ENCODE data around the gene TBX1. TPM values are rescaled to one million over a fixed set of nuclear protein-coding genes. Genes with fewer than 3 reads are reported as not detected.

The TBX1 gene
- total RNA-seq, 2 donors from 2014 or later: 0.24 TPM; not detected in 1

DNA sequence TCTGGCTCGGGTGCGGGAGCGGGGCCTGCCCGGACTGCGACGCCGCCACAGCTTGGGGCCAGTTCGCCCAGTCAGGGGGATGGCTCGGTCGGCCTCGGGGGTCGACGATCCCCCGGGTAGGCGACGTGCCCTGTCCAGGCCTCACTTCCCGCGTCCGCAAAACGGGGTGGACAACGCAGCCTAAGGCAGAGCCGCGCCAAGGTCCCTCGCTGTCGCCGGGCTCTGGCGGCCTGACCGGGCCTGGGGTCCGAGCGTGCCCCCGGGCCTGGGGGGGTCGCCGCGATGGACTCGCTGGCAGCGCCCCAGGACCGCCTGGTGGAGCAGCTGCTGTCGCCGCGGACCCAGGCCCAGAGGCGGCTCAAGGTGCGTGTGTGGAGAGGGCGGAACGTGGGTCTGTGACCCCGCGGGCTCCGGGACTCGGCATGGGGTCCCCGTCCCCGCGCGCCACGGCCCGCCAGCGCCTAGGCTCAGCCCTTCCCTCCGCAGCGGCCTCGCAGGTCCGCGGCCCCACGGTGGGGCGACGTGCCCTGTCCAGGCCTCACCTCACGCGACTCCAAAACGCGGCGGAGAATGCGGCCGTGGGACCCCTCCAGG, 42.0 kb upstream of the TBX1 start:
- H3K4me3 ChIP-seq: peak overlapping the region; percentile 70 to 73
- peaks cover 25% of the 10 kb centered on the region for H3K36me3 ChIP-seq
- peak overlapping the region; percentile 91 to 96 for H3K27ac ChIP-seq
- DNase-seq (ENCODE audit: low spot score): no peak
- TF ChIP-seq, protein P1, sequence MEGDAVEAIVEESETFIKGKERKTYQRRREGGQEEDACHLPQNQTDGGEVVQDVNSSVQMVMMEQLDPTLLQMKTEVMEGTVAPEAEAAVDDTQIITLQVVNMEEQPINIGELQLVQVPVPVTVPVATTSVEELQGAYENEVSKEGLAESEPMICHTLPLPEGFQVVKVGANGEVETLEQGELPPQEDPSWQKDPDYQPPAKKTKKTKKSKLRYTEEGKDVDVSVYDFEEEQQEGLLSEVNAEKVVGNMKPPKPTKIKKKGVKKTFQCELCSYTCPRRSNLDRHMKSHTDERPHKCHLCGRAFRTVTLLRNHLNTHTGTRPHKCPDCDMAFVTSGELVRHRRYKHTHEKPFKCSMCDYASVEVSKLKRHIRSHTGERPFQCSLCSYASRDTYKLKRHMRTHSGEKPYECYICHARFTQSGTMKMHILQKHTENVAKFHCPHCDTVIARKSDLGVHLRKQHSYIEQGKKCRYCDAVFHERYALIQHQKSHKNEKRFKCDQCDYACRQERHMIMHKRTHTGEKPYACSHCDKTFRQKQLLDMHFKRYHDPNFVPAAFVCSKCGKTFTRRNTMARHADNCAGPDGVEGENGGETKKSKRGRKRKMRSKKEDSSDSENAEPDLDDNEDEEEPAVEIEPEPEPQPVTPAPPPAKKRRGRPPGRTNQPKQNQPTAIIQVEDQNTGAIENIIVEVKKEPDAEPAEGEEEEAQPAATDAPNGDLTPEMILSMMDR (IDR thresholded peaks at IDR 0.05): no peak
- peaks cover 0 to 87% of the 10 kb centered on the region in 2 donors for H3K4me1 ChIP-seq
- H3K27me3 ChIP-seq: no peaks in the 10 kb centered on the region
- no peaks in the 10 kb centered on the region for H3K9me3 ChIP-seq

DNA sequence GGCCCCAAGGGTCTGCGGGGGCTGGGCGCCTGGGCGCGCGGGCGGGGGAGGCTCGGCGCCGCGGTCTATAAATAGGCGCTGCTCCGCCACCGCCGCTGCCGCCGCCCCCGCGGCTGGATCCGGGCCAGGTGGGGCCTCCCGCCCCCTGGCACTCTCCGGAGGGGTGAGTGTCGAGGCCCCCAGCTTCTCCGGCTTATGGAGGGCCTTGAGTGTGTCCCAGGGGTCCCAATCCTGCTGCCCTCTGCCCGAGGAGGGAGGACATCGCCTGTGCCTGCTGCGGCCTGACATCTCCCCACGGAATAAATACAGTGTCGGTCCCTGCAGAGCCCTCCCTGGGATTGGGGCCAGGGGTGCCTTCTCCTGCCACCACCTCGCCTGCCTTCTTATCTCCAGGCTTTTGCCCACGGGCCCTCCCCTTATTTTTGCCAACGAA, 41.5 kb upstream of the TBX1 start:
- peak overlapping the region; percentile 70 to 73 for H3K4me3 ChIP-seq
- peaks cover 0 to 86% of the 10 kb centered on the region in 2 donors for H3K4me1 ChIP-seq
- H3K27ac ChIP-seq: peak overlapping the region; percentile 91 to 96
- H3K9me3 ChIP-seq: no peaks in the 10 kb centered on the region
- no peak for DNase-seq (ENCODE audit: low spot score)
- H3K36me3 ChIP-seq: peaks cover 25% of the 10 kb centered on the region
- no peaks in the 10 kb centered on the region for H3K27me3 ChIP-seq
- TF ChIP-seq, protein P1 (IDR thresholded peaks at IDR 0.05): no peak

DNA sequence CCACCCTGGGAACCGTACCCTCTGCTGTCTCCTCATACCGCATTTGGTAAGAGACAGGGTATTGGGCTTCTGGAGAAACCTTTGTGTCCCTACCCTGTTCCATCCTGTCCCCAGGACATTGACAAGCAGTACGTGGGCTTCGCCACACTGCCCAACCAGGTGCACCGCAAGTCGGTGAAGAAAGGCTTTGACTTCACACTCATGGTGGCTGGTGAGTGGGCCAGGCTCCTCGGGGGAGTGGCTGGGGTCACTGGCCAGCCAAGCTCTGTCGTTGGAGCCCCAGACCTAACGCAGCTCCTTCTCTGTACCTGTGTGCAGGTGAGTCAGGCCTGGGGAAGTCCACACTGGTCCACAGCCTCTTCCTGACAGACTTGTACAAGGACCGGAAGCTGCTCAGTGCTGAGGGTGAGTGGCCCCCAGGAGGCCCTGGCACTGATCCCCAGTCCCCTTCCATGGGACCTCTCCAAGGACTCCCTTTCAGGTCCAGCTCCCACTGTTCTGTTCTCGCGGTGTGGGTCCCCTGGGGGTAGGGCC, 41.0 kb upstream of the TBX1 start:
- TF ChIP-seq, protein P1 (IDR thresholded peaks at IDR 0.05): no peak
- no peaks in the 10 kb centered on the region for H3K27me3 ChIP-seq

DNA sequence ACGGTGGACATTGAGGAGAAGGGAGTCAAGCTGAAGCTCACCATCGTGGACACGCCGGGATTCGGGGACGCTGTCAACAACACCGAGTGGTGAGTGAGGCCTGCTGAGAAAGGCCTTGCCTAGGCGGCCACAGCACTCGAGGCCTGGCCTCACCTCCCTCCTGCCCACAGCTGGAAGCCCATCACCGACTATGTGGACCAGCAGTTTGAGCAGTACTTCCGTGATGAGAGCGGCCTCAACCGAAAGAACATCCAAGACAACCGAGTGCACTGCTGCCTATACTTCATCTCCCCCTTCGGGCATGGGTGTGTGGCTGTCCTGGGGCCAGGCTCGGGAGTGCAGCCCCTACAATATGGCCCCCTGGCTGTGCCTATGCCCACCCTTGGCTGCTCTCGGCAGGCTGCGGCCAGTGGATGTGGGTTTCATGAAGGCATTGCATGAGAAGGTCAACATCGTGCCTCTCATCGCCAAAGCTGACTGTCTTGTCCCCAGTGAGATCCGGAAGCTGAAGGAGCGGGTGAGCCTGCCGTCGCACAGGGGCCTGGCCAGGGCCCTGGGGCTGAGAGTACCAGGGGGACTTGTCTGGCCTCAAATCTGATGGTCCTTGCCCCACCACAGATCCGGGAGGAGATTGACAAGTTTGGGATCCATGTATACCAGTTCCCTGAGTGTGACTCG, 40.3 kb upstream of the TBX1 start:
- DNase-seq (ENCODE audit: low spot score): no peak
- Histone ChIP-seq H3K27me3 (no peaks in the 10 kb centered on the region), H3K27ac (peak overlapping the region; percentile 91 to 96), H3K9me3 (no peaks in the 10 kb centered on the region), H3K4me1 (peaks cover 0 to 77% of the 10 kb centered on the region in 2 donors), H3K36me3 (peaks cover 25% of the 10 kb centered on the region), H3K4me3 (no peak overlapping the region)
- TF ChIP-seq, protein P1 (IDR thresholded peaks at IDR 0.05): no peak

More for the DNA sequence above, 41.0 kb upstream of the TBX1 start:
- H3K4me1 ChIP-seq: peaks cover 0 to 85% of the 10 kb centered on the region in 2 donors
- peaks cover 25% of the 10 kb centered on the region for H3K36me3 ChIP-seq
- no peaks in the 10 kb centered on the region for H3K9me3 ChIP-seq
- peak overlapping the region; percentile 91 to 96 for H3K27ac ChIP-seq
- H3K4me3 ChIP-seq: peak overlapping the region; percentile 70 to 73
- DNase-seq (ENCODE audit: low spot score): no peak

DNA sequence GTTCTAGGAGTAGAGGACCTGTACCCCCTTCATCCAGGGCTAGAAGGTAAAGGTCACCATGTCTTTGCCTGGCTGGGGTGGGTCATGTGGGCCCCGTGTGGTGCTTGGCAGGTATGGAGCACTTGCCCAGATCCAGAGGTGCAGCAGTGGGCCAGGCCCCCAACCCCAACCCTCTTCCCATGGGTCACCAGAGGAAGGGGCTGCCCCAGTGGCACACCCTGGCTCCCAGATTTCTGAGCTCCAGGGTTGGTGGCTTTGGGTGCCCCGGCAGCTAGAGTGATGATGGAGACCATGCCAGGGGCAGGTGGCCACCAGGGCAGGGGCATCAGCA, 39.6 kb upstream of the TBX1 start:
- peak overlapping the region; percentile 91 to 96 for H3K27ac ChIP-seq
- TF ChIP-seq, protein P1 (IDR thresholded peaks at IDR 0.05): no peak
- H3K4me1 ChIP-seq: peaks cover 0 to 70% of the 10 kb centered on the region in 2 donors
- no peak overlapping the region for H3K4me3 ChIP-seq
- no peak for DNase-seq (ENCODE audit: low spot score)
- H3K36me3 ChIP-seq: peaks cover 25% of the 10 kb centered on the region
- no peaks in the 10 kb centered on the region for H3K27me3 ChIP-seq
- H3K9me3 ChIP-seq: no peaks in the 10 kb centered on the region
